Amygdala (tissue), 56 donors: Measurements from ENCODE around the gene RAB3IL1.

Experiments
- DNase-seq, 56 donors: peaks; one replicate each; lab custom pipeline; 2025; lab: John Stamatoyannopoulos, UW

RAB3IL1 gene

DNA sequence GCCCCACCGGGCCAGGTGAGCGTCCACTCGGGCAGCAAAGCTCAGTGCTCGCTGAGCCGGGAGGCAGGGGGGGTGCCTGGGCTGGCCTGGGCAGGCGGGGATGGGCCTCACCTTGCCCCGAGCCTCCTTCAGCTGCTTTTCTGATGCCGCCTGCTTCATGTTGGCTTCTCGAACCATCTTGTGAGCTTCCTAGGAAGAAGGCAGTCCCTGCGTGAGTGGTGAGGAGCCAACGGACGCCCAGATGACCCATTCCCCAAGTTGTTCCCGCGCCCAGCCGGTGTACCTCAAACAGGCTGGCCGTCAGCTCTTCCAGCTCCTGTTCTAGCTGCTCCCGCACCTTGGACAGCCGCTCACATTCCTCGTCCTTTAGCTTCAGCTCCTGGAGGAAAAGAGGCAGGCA lies 10.1 kb downstream of the RAB3IL1 start:
- no peak for DNase-seq

DNA sequence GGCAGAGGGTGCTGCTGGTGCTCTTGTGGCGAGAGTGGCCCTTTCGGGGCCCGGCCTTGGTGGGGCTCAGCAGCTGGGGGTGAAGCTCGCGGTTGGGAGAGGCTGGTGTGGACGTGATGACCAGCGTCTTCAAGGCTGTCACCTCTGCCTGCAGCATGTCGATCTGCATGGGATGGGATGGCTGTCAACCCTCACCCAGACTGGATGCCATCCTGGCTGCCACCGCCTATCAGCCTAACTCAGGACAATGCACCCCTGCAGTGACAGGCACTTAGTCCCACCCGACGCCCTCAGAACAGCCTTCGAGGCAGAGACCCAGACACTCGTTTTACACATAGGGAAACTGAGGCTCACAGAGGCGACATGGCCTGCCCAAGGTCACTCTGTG lies 10.8 kb downstream of the RAB3IL1 start:
- DNase-seq, result no peak

DNA sequence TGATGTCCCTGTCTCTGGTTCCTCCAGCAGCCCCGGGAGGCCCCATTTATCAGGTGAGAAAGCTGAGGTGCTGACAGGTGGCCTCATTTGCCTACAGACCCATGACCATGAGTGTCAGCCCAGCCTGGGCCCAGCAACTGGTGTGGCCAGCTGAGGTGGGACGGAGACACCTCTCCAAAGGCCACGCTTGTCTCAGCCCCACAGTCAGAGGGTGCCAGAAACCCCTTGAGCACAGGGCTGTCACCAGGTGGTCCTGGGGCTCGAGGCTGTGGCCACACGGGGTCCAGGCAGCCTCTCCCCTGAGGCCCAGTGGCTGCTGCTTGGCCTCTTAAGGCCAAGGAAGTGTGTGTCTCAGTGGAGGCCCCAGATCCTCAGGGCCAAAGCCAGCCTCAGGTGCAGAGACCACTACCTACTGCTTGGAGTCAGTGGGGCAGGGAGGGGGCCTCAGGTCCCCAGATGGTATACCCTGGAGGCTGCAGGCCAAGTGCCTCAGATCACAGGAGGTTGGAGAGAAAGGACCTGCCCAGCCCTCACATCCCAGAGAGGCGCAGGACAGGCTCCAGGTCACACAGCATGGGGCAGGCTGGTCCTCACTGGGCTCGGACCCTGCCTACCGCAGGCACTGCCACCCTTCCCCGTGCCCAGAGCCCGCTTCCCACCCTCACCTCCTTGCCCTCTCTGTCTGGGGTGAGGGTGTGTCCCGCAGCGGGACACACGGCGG lies 11.4 kb downstream of the RAB3IL1 start:
- DNase-seq, result no peak

DNA sequence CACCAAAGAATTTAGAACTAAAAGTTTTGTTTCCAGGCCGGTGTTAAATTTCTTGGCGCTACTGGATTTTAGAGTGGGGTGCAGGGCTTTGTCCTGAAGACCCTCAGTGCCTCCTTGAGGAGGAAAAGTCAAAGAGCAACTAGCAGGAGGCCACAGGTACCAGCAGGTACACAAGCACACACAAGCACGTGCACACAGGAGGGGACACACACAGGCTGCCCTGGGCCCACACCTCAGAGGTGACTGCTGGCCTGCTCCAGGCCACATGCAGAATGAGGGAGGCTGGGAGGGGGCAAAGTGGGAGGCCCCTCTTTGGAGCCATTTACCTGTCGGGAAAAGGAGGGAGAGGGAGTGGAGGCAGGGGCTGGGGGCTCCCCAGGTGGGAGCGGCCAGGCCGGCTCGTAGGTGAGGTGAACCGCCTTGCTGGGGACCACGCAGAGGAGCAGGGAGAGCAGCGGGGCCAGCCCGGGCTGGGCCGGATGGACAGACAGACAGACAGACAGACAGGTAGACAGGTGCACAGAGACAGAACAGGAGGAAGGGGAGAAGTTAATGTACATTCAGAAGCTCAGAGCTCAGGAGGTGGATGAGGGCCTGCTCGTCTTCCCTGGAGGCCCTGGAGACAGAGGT lies 12.2 kb downstream of the RAB3IL1 start:
- DNase-seq, result no peak

DNA sequence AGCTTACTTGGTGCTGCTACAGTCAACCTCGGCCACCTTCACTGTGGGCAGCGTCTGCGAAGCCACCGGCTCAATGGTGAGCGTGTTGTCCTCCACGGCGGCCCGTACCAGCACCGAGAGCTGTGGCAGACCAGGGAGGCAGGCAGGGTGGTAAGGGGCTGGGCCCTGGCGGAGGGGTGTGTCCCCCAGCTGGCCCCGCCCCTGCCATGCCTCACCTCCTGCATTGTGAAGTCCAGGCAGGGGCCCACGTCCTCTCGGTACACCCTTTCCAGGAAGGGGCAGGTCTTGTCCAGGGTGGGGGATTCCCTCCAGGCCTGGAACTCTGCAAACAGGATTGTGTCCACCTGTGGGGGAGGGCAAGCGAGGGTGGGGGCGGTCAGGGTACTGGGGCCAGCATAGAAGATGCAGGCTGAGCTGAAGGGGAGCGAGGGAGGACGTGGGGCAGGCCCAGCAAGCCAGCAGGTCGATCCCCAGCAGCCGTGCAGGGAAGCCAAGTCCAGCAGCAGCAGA lies 12.8 kb downstream of the RAB3IL1 start:
- no peak for DNase-seq

DNA sequence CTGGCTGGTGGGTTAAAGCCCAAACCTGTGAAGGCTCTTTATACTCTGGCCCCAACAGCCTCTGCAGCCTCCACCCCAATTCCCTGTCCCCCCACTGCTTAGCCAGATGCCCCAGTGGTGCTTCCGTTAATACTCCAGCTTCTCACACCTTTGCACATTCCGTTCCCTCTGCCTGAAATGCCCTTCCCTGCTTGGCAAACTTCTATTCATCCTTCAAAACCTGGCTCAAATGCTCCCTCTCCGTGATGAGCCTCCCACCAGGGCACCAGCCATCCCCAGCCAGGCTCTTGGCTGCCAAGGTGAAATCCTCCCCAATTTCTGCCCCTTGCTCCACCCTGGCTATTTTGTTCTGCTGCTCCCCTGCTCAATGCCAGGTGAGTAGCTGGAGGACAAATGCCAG lies 13.5 kb downstream of the RAB3IL1 start:
- DNase-seq, result no peak

DNA sequence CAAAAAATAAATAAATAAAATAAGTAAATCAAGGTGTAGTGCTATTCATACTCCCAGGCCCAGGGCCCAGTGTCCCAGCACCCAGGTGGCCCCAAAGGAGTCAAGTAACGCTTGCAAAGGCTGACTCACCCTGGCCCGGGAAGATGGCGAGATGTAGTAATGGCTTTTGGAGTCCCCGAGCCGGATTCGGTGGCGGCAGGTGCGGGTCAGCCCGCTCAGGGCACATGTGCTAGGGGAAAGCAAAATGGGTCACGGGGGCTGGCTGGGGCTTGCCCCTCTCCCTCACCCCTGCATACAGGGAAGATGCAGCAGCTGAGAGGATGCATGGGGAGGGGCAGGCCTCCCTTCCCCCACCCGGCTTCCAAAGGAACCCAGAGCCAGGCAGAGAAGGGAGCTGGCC lies 15.1 kb downstream of the RAB3IL1 start:
- DNase-seq, result no peak

DNA sequence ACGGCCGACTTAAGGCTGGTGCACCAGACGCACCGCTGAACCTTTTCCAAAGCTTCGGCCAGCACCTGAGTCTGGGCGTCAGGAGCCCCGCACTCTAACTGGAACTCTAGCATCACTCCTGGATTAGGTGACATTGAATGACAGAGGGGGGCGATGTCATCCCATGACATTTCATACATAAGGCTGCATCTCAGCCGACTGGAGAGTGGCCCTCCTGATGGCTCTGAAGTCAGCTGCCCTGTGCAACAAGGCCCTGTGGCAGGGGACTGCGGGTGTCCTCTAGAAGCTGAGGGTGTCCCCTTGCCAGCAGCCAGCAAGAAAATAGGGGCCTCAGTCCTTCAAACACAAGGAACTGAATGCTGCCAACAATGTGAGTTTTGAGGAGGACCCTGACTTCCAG lies 16.0 kb downstream of the RAB3IL1 start:
- DNase-seq, result no peak

DNA sequence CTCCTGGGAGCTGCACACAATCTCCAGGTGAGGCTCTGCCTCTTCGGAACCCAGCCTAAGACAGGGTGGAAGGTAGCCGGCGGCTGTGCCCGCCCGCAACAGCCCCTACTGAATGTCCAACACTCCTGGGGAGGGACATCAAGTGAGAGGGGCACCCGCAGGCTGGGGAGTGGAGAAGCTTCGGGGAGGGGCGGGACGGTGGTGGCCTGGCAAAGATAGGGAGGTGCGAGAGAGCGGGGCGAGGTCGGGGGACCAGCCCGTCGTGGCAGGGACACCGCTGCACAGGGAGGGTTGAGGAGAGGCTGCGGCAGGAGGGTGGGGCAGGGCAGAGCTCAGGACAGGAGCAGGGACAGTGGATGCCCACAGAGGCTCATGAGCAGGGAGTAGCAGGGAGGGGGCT lies 17.1 kb downstream of the RAB3IL1 start:
- no peak for DNase-seq

DNA sequence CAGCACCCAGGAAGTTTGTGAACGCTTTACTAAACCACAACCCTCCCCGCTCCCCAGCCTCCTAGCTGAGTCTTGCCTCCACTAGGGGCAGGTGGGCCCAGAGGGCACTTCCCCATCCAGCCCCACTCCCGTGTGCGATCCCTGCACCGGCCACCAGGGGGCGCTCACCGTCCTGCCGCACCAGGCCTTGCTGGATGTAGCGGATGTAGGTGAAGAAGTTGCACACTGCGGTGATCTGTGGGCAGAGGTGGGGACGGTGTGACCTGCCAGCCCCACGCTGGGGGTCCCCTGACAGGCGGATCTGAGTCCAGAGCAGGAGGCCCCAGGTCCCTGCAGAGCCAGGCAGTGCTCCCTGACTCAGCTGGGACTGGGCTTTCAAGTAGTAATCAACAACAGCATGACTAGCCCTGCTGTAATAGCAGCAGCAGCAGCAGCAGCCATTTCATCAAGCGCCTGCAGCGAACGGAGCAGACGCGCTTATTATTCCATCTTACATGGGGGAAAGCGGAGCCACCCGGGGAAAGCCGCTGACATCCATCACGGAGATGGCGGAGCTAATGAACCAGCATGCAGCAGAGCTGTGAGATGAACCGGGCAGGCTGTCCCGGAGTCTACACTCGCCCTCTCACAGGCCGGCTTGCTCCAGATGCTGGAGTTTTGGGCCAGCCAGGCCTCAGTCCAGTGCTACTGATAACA lies 18.1 kb downstream of the RAB3IL1 start:
- DNase-seq, result peak in 47 of 56 donors; percentile 25 to 86 (median 57)

DNA sequence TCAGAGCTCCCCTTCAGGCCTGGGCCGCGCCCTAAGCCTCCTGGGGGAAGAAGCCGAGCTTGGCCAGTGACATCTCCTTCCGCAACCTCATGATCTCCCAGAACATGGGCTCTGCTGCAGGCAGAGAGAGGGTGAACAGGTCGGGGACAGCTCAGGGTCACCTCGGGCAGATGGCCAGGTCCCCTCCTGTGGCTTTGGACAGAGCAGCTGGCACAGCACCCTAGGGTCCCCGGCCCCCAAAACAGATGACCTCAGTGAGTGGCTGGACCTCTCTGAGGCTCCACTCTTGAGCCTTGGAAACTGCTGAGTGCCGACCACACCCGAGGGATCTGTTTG lies 19.2 kb downstream of the RAB3IL1 start:
- no peak for DNase-seq

DNA sequence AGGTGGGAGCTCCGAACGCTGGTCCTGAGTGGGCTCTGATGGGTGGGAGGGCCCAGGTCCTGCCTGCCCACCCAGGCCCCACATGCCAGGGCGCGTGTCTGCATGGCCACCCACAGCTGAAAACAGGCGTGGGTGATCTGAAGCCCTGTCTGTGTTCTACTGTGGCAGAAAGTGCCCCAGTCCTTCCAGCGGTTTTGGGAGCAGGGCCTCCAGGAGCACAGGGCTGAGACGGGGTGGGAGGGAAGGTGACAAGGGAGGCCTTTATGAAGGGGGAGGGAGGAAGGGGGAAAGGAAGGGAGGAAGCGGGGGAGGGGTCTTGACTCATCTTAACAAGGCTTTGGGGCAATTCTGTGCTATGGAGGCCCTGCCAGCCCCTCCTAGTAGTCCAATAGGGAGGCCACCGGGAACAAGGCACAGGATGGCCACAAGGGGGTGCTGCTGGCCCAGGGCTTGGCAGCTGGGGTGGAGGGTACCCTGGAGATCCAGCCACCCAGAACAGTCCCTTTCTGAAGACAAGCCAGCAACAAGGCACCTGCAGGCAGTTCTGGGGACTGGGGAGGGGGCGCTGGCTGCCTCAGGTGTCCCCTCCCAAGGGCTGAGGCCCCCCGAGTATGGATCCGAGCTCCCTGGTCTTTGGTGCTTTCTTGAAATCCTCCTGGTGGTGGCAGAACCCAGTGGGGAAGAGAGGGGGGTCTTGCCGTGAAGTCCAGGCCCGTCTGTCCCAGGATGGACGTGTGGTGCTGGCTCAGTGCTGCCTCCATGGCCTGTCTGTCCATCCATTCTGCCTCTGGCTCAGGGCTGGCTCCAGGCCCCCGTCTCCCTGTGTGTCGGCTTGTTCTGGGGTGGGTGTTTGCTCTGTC lies 19.7 kb downstream of the RAB3IL1 start:
- peak in 52 of 56 donors; percentile 15 to 86 (median 64) for DNase-seq

DNA sequence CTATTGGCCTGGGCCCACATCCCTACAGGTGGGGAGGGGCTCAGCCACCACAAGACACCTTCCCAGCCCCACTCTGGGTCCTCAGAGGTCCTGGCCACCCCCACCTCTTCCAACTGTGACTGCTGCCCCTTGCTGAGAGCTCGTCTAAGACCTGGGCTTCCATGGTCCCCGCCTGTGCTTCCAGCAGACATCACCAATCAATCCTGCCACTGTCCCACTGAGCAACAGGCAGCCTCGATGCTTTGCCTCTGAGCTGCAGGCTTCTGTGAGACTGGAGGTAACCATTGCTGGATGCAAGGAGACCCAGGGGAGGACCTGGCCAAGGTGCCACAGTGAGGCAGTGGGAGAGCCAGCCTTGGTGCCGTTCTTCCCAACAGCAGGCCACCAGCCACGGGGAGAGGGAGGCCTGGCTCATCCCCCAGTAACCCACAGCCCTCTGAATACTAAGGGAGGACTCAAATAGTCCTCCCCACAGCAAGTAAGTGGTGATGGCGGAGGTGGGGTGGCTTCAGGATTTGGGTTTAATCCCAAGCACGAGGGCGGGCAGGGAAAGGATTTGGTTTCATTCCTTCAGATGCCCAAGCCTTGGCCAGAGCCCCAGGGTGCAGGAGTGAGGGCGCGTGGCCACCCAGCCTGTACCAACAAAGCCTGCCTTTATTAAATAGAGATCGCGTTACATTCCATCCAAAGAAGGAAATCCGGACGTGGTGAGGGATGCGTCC lies 20.5 kb downstream of the RAB3IL1 start:
- DNase-seq, result no peak

DNA sequence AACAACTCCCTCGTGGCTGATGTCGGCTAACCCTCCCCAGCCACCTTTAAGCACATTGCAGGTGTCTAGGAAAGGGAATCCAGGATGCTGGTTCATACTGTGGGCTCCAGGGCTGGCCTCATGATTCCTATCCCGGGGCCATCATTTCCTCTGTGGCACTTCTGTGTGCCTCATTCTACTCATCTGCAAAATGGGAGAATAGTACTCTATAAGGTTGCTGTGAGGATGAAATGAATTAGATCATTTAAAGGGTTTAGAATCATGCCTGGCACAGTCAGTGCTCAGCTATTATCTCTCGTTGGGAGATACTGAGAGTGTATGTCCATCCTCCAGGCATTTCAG lies 21.7 kb downstream of the RAB3IL1 start:
- DNase-seq, result no peak

DNA sequence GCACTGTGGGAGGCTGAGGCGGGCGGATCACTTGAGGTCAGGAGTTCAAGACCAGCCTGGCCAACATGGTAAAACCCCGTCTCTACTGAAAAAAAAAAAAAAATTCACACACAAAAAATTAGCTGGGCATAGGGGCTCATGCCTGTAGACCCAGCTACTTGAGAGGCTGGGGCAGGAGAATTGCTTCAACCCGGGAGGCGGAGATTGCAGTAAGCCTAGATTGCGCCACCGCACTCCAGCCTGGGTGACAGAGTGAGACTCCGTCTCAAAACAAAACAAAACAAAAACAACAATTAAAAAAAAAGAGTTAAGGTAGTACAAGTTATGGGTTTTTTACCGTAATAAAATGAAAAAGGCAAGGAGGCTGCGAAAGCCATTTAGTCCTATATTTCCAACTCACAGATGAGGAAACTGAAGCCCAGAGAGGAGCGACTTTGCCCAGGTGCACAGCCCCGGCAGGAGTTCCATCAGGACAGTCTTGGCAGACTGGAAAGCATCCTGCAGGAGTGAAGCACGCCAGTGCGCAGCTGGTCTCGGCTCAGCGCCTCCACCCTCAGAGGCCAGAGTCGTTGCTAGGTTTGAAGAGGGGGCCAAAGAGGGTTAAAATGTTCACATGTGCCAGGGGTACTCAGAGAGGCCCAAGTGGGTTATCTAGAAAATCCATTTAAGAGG lies 22.2 kb downstream of the RAB3IL1 start:
- DNase-seq, result no peak

DNA sequence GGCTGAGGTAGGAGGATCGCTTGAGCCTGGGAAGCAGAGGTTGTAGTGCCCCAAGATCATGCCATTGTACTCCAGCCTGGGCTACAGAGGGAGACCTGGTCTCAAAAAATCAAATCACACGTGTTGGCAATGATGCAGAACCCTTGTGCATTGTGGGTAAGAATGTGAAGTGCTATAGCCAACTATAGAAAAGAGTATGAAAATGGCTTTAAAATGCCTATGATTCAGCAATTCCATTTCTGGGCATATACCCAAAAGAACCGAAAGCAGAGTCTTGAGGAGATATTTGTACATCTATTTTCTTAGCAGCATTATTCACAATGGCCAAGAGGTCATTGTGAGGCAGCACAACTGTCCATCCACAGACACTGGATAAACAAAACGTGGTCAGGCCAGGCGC lies 23.4 kb downstream of the RAB3IL1 start:
- no peak for DNase-seq

DNA sequence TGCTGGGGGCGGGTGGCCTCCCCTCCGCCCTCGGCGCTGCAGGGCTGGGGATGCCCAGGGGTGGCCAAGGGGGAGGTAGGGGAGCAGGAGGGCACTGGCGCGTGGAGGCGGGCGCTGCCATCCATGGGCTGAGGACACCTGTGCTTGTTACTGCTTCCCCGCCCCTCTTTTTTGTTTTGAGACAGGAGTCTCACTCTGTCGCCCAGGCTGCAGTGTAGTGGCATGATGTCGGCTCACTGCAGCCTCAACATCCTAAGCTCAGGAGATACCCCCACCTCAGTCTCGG lies 25.3 kb downstream of the RAB3IL1 start:
- DNase-seq, result no peak

DNA sequence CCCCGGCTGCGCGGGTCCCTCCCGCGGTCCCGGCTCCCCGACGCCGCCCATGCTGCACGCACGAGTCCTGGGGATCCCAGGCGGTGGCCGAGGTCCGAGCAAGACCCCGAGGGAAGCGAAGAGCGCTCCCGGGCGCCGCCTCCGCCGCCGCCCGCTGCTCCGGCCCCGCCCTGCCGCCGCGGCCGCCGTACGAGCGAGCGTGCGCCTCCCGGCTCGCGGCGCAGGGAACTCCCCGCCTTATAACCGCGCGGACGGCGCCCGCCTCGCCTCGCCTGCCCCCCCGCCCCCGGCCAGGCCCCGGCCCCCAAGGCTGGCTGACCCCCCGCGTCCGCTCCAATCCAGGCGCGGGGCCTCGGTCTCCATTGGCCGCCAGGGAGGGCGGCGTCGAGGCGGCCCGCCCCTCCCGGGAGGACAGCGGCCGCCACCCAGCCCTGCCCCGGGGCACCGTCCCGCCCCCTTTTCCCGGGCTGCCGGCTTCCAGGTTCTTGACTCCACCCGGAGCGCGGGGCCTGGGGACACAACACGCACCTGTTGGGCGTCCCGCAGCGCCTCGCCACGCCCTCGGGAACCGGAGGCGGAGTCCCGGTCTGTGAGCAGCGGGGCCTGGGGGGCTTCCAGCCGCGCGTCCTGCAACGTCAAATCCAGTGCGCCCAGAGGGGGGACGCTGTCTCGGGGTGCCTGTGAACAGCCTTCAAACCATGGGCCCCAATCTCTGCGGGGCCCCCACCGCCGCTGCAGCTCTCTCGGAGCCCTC lies 25.9 kb downstream of the RAB3IL1 start, which contains the start of gene FADS3:
Gene FADS3, minus strand, starts transcription at position 215 of the 754 bp plus-strand sequence. Its CDS starts 164 bp downstream, at position 51.
- peak in 55 of 56 donors; percentile 32 to 91 (median 76) for DNase-seq
